Measurements from ENCODE around the gene SIN3B.

The SIN3B gene

GRCh38 chr19:16820056-16820455 is 9.1 kb upstream of the SIN3B start:
- no peaks in the 10 kb centered on the region for H3K79me2 ChIP-seq (ENCODE audit: low read length)
- TF ChIP-seq, protein P1, sequence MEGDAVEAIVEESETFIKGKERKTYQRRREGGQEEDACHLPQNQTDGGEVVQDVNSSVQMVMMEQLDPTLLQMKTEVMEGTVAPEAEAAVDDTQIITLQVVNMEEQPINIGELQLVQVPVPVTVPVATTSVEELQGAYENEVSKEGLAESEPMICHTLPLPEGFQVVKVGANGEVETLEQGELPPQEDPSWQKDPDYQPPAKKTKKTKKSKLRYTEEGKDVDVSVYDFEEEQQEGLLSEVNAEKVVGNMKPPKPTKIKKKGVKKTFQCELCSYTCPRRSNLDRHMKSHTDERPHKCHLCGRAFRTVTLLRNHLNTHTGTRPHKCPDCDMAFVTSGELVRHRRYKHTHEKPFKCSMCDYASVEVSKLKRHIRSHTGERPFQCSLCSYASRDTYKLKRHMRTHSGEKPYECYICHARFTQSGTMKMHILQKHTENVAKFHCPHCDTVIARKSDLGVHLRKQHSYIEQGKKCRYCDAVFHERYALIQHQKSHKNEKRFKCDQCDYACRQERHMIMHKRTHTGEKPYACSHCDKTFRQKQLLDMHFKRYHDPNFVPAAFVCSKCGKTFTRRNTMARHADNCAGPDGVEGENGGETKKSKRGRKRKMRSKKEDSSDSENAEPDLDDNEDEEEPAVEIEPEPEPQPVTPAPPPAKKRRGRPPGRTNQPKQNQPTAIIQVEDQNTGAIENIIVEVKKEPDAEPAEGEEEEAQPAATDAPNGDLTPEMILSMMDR (IDR thresholded peaks at IDR 0.05; ENCODE audit: low read length), result no peak
- no peak for TF ChIP-seq EZH2 (optimal IDR thresholded peaks at IDR 0.05; ENCODE audit: low read depth, low read length)
- TF ChIP-seq EZH2phosphoT487 (IDR thresholded peaks at IDR 0.05; ENCODE audit: low read length), result no peak
- H3K9ac ChIP-seq (ENCODE audit: low read length), result no peak overlapping the region
- H3K9me2 ChIP-seq (replicated peaks; ENCODE audit: insufficient read depth, low read length), result no peaks in the 10 kb centered on the region
- no peak overlapping the region for H3K4me3 ChIP-seq (ENCODE audit: low read length)
- H3K27ac ChIP-seq (ENCODE audit: low read length), result no peak overlapping the region
- no peak overlapping the region for H2AFZ ChIP-seq (ENCODE audit: low read length)
- 0 out of 2 replicates have a peak, but pooled peaks cover under 1% of the 10 kb centered on the region for H3K4me1 ChIP-seq (ENCODE audit: low read length)
- H4K20me1 ChIP-seq (ENCODE audit: insufficient read depth, low read length), result no peaks in the 10 kb centered on the region
- DNase-seq, result no peak
- no peaks in the 10 kb centered on the region for H3K9me3 ChIP-seq (replicated peaks; ENCODE audit: insufficient read depth, low read length)
- H3K27me3 ChIP-seq (replicated peaks; ENCODE audit: insufficient read depth, low read length), result peaks cover 7% of the 10 kb centered on the region
- no peaks in the 10 kb centered on the region for H3F3A ChIP-seq (ENCODE audit: insufficient read depth, low read length)
- no peaks in the 10 kb centered on the region for H3K36me3 ChIP-seq (replicated peaks; ENCODE audit: insufficient read depth, low read length)
- no peak overlapping the region for H3K4me2 ChIP-seq (ENCODE audit: low read depth, low read length)

GRCh38 chr19:16821081-16821480 is 8.1 kb upstream of the SIN3B start:
- Histone ChIP-seq H3K9ac (ENCODE audit: low read length) (no peak overlapping the region), H3K9me3 (replicated peaks; ENCODE audit: insufficient read depth, low read length) (no peaks in the 10 kb centered on the region), H3K4me3 (ENCODE audit: low read length) (no peak overlapping the region), H2AFZ (ENCODE audit: low read length) (no peak overlapping the region), H4K20me1 (ENCODE audit: insufficient read depth, low read length) (no peaks in the 10 kb centered on the region), H3F3A (ENCODE audit: insufficient read depth, low read length) (no peaks in the 10 kb centered on the region), H3K36me3 (replicated peaks; ENCODE audit: insufficient read depth, low read length) (no peaks in the 10 kb centered on the region), H3K9me2 (replicated peaks; ENCODE audit: insufficient read depth, low read length) (no peaks in the 10 kb centered on the region), H3K4me1 (ENCODE audit: low read length) (0 out of 2 replicates have a peak, but pooled peaks cover 3% of the 10 kb centered on the region), H3K4me2 (ENCODE audit: low read depth, low read length) (no peak overlapping the region), H3K27me3 (replicated peaks; ENCODE audit: insufficient read depth, low read length) (peaks cover 13% of the 10 kb centered on the region), H3K27ac (ENCODE audit: low read length) (no peak overlapping the region), H3K79me2 (ENCODE audit: low read length) (no peaks in the 10 kb centered on the region)
- no peak for DNase-seq
- no peak for TF ChIP-seq EZH2 (optimal IDR thresholded peaks at IDR 0.05; ENCODE audit: low read depth, low read length)
- TF ChIP-seq, protein P1 (IDR thresholded peaks at IDR 0.05; ENCODE audit: low read length), result no peak
- no peak for TF ChIP-seq EZH2phosphoT487 (IDR thresholded peaks at IDR 0.05; ENCODE audit: low read length)

DNA sequence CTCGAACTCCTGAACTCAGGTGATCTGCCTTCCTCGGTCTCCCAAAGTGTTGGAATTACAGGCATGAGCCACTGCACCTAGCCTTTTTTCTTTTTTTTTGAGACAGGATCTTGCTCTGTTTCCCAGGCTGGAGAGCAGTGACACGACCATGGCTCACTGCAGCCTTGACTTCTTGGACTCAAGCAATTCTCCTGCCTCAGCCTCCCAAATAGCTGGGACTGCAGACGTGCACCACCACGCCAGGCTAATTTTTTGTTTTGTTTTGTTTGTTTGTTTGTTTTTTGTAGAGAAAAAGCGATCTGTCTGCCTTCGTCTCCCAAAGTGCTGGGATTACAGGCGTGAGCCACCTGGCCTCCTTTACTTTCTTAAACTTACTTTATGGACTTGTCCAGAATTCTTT is 6.5 kb upstream of the SIN3B start:
- peaks cover 27% of the 10 kb centered on the region for H3K27me3 ChIP-seq (replicated peaks; ENCODE audit: insufficient read depth, low read length)
- no peak overlapping the region for H3K9ac ChIP-seq (ENCODE audit: low read length)
- no peaks in the 10 kb centered on the region for H3K79me2 ChIP-seq (ENCODE audit: low read length)
- H3K4me1 ChIP-seq (ENCODE audit: low read length), result 0 out of 2 replicates have a peak, but pooled peaks cover 3% of the 10 kb centered on the region
- DNase-seq, result no peak
- no peaks in the 10 kb centered on the region for H3F3A ChIP-seq (ENCODE audit: insufficient read depth, low read length)
- TF ChIP-seq EZH2 (optimal IDR thresholded peaks at IDR 0.05; ENCODE audit: low read depth, low read length) (no peak), EZH2phosphoT487 (IDR thresholded peaks at IDR 0.05; ENCODE audit: low read length) (no peak)
- TF ChIP-seq, protein P1 (IDR thresholded peaks at IDR 0.05; ENCODE audit: low read length), result no peak
- H3K4me3 ChIP-seq (ENCODE audit: low read length), result no peak overlapping the region
- no peaks in the 10 kb centered on the region for H3K36me3 ChIP-seq (replicated peaks; ENCODE audit: insufficient read depth, low read length)
- H3K27ac ChIP-seq (ENCODE audit: low read length), result no peak overlapping the region
- no peak overlapping the region for H2AFZ ChIP-seq (ENCODE audit: low read length)
- no peaks in the 10 kb centered on the region for H3K9me2 ChIP-seq (replicated peaks; ENCODE audit: insufficient read depth, low read length)
- no peak overlapping the region for H3K4me2 ChIP-seq (ENCODE audit: low read depth, low read length)
- H4K20me1 ChIP-seq (ENCODE audit: insufficient read depth, low read length), result no peaks in the 10 kb centered on the region
- no peaks in the 10 kb centered on the region for H3K9me3 ChIP-seq (replicated peaks; ENCODE audit: insufficient read depth, low read length)
